LNCaP clone FGC (cell line): ENCODE results near the gene C10orf90.

ENCODE experiments used
- DNase-seq: peaks from one replicate; pipeline ENCODE4 v3.0.0-alpha.2; 2011; ENCODE audit warnings: low read depth
- H3K4me3 ChIP-seq: 2 replicates; pipeline ENCODE4 v1.5.1; 2011; ENCODE audit warnings: mild to moderate bottlenecking, low read depth, low read length, control low read depth
- CTCF ChIP-seq: IDR thresholded peaks from 2 replicates; pipeline ENCODE4 v1.5.1; 2012; ENCODE audit warnings: mild to moderate bottlenecking; ENCODE audit not compliant: control insufficient read depth, insufficient read depth; ENCODE audit errors: extremely low read depth

Gene C10orf90

GRCh38 chr10:126499744-126500143 is 170.7 kb downstream of the C10orf90 start:
- H3K4me3 ChIP-seq = no peak overlapping the region
- no peak for TF ChIP-seq CTCF
- no peak for DNase-seq

GRCh38 chr10:126497672-126498071 is 172.8 kb downstream of the C10orf90 start:
- no peak for DNase-seq
- H3K4me3 ChIP-seq = no peak overlapping the region
- TF ChIP-seq CTCF = no peak

GRCh38 chr10:126496771-126497545 is 173.5 kb downstream of the C10orf90 start:
- H3K4me3 ChIP-seq = no peak overlapping the region
- no peak for DNase-seq
- TF ChIP-seq CTCF = no peak

- H3K4me3 ChIP-seq = no peak overlapping the region
- no peak for DNase-seq
- TF ChIP-seq CTCF = no peak
Measured at GRCh38 chr10:126491476-126491875, 179.0 kb downstream of the C10orf90 start.

- no peak for DNase-seq
- TF ChIP-seq CTCF = no peak
- no peak overlapping the region for H3K4me3 ChIP-seq
Measured at GRCh38 chr10:126481181-126481580, 189.3 kb downstream of the C10orf90 start.

- DNase-seq = no peak
- no peak overlapping the region for H3K4me3 ChIP-seq
- no peak for TF ChIP-seq CTCF
Measured at GRCh38 chr10:126480648-126481047, 189.8 kb downstream of the C10orf90 start.

- DNase-seq = no peak
- TF ChIP-seq CTCF = no peak
Measured at GRCh38 chr10:126479280-126479895, 191.1 kb downstream of the C10orf90 start.

More at GRCh38 chr10:126479280-126479895, 191.1 kb downstream of the C10orf90 start:
- no peak overlapping the region for H3K4me3 ChIP-seq
